ENCODE measurements around the gene RSAD1. TPM values are rescaled to one million over a fixed set of nuclear protein-coding genes. Genes with fewer than 3 reads are reported as not detected.

RSAD1 gene
- total and polyA plus RNA-seq, 2 donors (not counting 3 experiments of a cell fraction or from before 2014, with no cell fraction given) = 20.3 to 35.5 TPM

DNA sequence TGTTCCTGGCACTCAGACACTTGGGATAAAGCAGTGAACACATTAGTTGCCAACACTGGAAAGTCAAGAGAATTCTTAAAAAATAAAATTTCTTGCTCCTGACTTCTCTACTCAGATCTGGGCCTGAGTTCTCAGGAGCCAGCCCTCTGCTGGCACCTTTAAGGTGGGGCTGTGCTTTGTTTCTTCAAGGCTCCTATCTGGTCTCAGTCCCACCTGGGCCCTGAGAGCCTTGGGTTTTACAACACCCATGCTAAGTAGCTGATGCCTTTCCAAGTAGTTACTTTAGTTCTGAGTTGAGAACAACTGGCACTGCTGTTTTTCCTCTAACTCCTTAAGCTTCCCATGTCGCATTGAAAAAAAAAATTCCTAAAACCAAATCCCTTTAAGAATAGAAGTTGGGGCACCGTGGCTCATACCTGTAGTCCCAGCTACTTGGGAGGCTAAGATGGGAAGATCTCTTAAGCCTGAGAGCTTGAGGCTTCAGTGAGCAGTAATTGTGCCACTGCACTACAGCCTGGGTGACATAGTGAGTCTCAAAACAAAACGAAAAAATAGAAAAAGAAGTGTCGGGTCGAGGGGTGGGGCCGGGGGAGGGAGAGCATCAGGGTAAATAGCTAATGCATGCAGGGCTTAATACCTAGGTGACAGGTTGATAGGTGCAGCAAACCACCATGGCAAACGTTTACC lies 26.6 kb upstream of the RSAD1 start:
- H3K36me3 ChIP-seq (ENCODE audit: control insufficient read depth in 2 of 2, extremely low read depth in 1 of 2, insufficient read depth in 2 of 2, low read length in 2 of 2) = no peaks in the 10 kb centered on the region
- dilution Hi-C loops (cut with MboI; ENCODE audit: extremely low pct_ligation_motif_present, low sequenced_read_pairs) = no loop called here
- H3K4me2 ChIP-seq (ENCODE audit: insufficient read depth, low read length) = no peak overlapping the region
- no peak for DNase-seq (ENCODE audit: low read depth, low spot score)
- POLR2A ChIA-PET = no interaction called here
- H3K4me1 ChIP-seq (ENCODE audit: control insufficient read depth, extremely low read depth, insufficient read depth, low read length) = no peaks in the 10 kb centered on the region
- intact Hi-C loops (cut with micrococcal nuclease) = no loop called here
- H3K4me3 ChIP-seq (replicated peaks in 1 of 3; ENCODE audit: insufficient read depth in 1 of 3, low read depth in 1 of 3, low read length in 3 of 3) = no peak overlapping the region
- H3K27me3 ChIP-seq (ENCODE audit: control insufficient read depth in 2 of 2, insufficient read depth in 2 of 2, low read length in 2 of 2) = no peaks in the 10 kb centered on the region
- CTCF ChIA-PET = no interaction called here
- FAIRE-seq = no peak
- TF ChIP-seq FOS (IDR thresholded peaks at IDR 0.05; ENCODE audit: borderline replicate concordance, insufficient read depth, low read length) (no peak), MYC (IDR thresholded peaks at IDR 0.05; ENCODE audit: low read depth, low read length) (no peak), JUN (IDR thresholded peaks at IDR 0.05; ENCODE audit: borderline replicate concordance, insufficient read depth, insufficient read length, low read depth) (no peak), GATA2 (IDR thresholded peaks at IDR 0.05; ENCODE audit: insufficient read depth, insufficient read length, low read depth, low read length) (no peak), EZH2 (IDR thresholded peaks at IDR 0.05; ENCODE audit: borderline replicate concordance, low read depth, low read length, severe bottlenecking) (no peak), POLR2AphosphoS5 (IDR thresholded peaks at IDR 0.05; ENCODE audit: insufficient read depth, low read depth, low read length) (no peak), POLR2A (IDR thresholded peaks at IDR 0.05; ENCODE audit: low read depth, low read length) (no peak)
- TF ChIP-seq, protein P1, sequence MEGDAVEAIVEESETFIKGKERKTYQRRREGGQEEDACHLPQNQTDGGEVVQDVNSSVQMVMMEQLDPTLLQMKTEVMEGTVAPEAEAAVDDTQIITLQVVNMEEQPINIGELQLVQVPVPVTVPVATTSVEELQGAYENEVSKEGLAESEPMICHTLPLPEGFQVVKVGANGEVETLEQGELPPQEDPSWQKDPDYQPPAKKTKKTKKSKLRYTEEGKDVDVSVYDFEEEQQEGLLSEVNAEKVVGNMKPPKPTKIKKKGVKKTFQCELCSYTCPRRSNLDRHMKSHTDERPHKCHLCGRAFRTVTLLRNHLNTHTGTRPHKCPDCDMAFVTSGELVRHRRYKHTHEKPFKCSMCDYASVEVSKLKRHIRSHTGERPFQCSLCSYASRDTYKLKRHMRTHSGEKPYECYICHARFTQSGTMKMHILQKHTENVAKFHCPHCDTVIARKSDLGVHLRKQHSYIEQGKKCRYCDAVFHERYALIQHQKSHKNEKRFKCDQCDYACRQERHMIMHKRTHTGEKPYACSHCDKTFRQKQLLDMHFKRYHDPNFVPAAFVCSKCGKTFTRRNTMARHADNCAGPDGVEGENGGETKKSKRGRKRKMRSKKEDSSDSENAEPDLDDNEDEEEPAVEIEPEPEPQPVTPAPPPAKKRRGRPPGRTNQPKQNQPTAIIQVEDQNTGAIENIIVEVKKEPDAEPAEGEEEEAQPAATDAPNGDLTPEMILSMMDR (IDR thresholded peaks at IDR 0.05; ENCODE audit: extremely low read depth in 1 of 2, insufficient read depth in 1 of 2, low read depth in 1 of 2, low read length in 2 of 2) = no peak
- TF ChIP-seq, protein P2, sequence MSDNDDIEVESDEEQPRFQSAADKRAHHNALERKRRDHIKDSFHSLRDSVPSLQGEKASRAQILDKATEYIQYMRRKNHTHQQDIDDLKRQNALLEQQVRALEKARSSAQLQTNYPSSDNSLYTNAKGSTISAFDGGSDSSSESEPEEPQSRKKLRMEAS (IDR thresholded peaks at IDR 0.05; ENCODE audit: insufficient read depth, insufficient read length) = no peak
- H3K27ac ChIP-seq (ENCODE audit: insufficient read depth, low read depth, low read length) = no peak overlapping the region
- no peak overlapping the region for H2AFZ ChIP-seq (ENCODE audit: low read depth, low read length)
- H3K9me1 ChIP-seq (replicated peaks; ENCODE audit: control insufficient read depth, extremely low read depth, insufficient read depth, low read length) = no peaks in the 10 kb centered on the region
- no peaks in the 10 kb centered on the region for H3K9me3 ChIP-seq (replicated peaks; ENCODE audit: control insufficient read depth, insufficient read depth, low read length)
- no peak overlapping the region for H3K9ac ChIP-seq (replicated peaks; ENCODE audit: extremely low read depth, insufficient read depth, low read length)
- H4K20me1 ChIP-seq (replicated peaks; ENCODE audit: control insufficient read depth, extremely low read depth, insufficient read depth, low read length) = no peaks in the 10 kb centered on the region
- H3K79me2 ChIP-seq (ENCODE audit: control insufficient read depth, insufficient read depth, low read length) = no peaks in the 10 kb centered on the region
- BruUV-seq (replicated peaks) = no TSS peak
